ENCODE results near the gene LRRC28.

LRRC28 gene

DNA sequence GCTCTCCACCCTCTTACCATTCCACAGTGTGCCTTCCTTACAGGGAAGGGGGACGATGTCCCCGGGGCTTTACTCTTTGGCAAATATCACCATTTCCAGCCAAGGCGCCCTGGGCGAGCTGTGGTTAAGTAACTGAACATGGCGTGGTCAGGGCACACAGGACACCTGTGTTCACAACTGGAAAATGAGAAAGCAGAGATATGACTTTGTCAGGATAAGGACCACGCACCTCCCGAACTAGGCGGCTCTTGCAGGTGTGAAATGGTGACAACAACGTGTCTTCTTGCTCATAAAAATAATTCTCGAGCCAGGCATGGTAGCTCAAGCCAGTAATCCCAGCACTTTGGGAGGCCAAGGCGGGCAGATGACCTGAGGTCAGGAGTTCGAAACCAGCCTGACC lies 154.8 kb downstream of the LRRC28 start:
- no peaks in the 10 kb centered on the region for H3K9me3 ChIP-seq (ENCODE audit: control insufficient read depth, insufficient read depth, low read length)
- H3K27ac ChIP-seq (ENCODE audit: low read depth, low read length), result no peak overlapping the region
- H3K4me1 ChIP-seq (ENCODE audit: control insufficient read depth, low read length), result no peaks in the 10 kb centered on the region
- no peaks in the 10 kb centered on the region for H3K9me2 ChIP-seq (replicated peaks; ENCODE audit: control insufficient read depth, low read length)
- H3K4me2 ChIP-seq (ENCODE audit: low read length), result no peak overlapping the region
- no peaks in the 10 kb centered on the region for H3F3A ChIP-seq (ENCODE audit: control insufficient read depth, insufficient read depth)
- no peak for TF ChIP-seq EZH2phosphoT487 (IDR thresholded peaks at IDR 0.05; ENCODE audit: borderline replicate concordance, low read length)
- TF ChIP-seq, protein P1, sequence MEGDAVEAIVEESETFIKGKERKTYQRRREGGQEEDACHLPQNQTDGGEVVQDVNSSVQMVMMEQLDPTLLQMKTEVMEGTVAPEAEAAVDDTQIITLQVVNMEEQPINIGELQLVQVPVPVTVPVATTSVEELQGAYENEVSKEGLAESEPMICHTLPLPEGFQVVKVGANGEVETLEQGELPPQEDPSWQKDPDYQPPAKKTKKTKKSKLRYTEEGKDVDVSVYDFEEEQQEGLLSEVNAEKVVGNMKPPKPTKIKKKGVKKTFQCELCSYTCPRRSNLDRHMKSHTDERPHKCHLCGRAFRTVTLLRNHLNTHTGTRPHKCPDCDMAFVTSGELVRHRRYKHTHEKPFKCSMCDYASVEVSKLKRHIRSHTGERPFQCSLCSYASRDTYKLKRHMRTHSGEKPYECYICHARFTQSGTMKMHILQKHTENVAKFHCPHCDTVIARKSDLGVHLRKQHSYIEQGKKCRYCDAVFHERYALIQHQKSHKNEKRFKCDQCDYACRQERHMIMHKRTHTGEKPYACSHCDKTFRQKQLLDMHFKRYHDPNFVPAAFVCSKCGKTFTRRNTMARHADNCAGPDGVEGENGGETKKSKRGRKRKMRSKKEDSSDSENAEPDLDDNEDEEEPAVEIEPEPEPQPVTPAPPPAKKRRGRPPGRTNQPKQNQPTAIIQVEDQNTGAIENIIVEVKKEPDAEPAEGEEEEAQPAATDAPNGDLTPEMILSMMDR (IDR thresholded peaks at IDR 0.05; ENCODE audit: low read depth, low read length, poor library complexity, severe bottlenecking), result no peak
- no peaks in the 10 kb centered on the region for H3K79me2 ChIP-seq (ENCODE audit: control insufficient read depth, low read length)
- H3K27me3 ChIP-seq (ENCODE audit: control insufficient read depth, low read length), result no peaks in the 10 kb centered on the region
- no peaks in the 10 kb centered on the region for H3K36me3 ChIP-seq (ENCODE audit: control insufficient read depth, low read length)
- H3K4me3 ChIP-seq (ENCODE audit: low read length), result no peak overlapping the region
- no peaks in the 10 kb centered on the region for H4K20me1 ChIP-seq (ENCODE audit: control insufficient read depth, insufficient read depth, low read depth, low read length)

DNA sequence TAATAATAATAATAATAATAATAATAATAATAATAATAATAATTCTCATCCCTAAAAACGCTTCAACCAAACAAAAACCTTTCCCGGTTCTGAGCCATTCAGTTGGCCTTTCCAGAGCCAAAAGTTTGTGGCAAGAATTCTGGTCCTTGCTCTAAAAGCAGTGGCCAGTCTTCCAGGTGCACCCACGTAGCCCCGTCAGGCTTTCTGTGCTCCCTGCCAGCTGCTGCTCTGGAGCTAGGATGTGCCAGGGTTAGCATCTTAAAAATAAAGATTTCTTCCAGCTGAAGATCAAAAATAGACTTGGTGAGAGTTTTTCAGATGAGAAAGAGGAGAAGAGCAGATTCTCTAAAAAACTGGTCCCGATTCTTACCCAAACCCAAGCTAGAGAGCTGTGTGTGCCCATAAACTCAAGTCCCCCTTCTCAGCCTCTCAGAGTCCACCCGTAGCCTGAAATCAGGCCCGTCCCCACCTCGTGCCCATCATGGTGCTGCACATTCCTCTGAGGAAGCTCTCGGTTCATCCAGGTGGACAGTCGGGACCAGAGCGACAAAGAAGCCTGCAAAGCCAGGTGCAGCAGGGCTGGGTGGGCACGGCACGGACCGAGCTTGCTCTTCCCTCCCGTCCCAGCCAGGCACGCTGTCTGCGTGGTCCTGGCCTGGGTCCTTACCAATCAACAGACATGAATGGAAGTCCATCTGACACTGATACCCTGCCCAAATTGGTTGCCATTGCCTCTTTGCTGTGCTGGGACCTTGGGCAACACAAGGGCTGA lies 155.6 kb downstream of the LRRC28 start:
- H3K4me2 ChIP-seq (ENCODE audit: low read length), result no peak overlapping the region

DNA sequence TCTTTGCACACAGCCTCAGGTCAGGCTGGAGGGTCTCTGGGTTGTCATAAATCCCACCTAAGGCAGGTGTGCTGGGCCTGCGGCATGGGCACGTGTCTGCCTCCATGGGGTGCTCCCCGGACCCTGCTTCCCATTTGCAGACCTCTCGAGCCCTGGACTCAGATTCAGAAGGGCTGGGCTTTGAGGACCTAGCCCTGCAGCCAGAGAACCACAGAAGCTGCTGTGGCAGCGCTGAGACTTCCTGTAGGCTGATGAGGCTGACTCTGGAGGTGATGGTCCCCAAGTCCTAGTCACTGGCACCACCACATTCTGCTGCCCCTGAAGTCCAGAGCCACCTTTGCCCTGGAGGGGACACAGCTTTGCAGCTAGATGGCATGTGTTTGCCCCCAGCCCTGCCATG lies 156.4 kb downstream of the LRRC28 start:
- TF ChIP-seq, protein P1 (IDR thresholded peaks at IDR 0.05; ENCODE audit: low read depth, low read length, poor library complexity, severe bottlenecking), result no peak
- no peak for TF ChIP-seq EZH2phosphoT487 (IDR thresholded peaks at IDR 0.05; ENCODE audit: borderline replicate concordance, low read length)
- no peaks in the 10 kb centered on the region for H3K4me1 ChIP-seq (ENCODE audit: control insufficient read depth, low read length)
- no peaks in the 10 kb centered on the region for H3K9me3 ChIP-seq (ENCODE audit: control insufficient read depth, insufficient read depth, low read length)

More for the DNA sequence above, 155.6 kb downstream of the LRRC28 start:
- no peak overlapping the region for H3K4me3 ChIP-seq (ENCODE audit: low read length)
- H3K27me3 ChIP-seq (ENCODE audit: control insufficient read depth, low read length), result no peaks in the 10 kb centered on the region
- no peaks in the 10 kb centered on the region for H3K79me2 ChIP-seq (ENCODE audit: control insufficient read depth, low read length)
- no peaks in the 10 kb centered on the region for H3K9me3 ChIP-seq (ENCODE audit: control insufficient read depth, insufficient read depth, low read length)
- no peaks in the 10 kb centered on the region for H3K9me2 ChIP-seq (replicated peaks; ENCODE audit: control insufficient read depth, low read length)
- H3F3A ChIP-seq (ENCODE audit: control insufficient read depth, insufficient read depth), result no peaks in the 10 kb centered on the region
- H3K4me1 ChIP-seq (ENCODE audit: control insufficient read depth, low read length), result no peaks in the 10 kb centered on the region
- TF ChIP-seq, protein P1 (IDR thresholded peaks at IDR 0.05; ENCODE audit: low read depth, low read length, poor library complexity, severe bottlenecking), result no peak
- no peak for TF ChIP-seq EZH2phosphoT487 (IDR thresholded peaks at IDR 0.05; ENCODE audit: borderline replicate concordance, low read length)
- H3K27ac ChIP-seq (ENCODE audit: low read depth, low read length), result no peak overlapping the region
- H4K20me1 ChIP-seq (ENCODE audit: control insufficient read depth, insufficient read depth, low read depth, low read length), result no peaks in the 10 kb centered on the region
- no peaks in the 10 kb centered on the region for H3K36me3 ChIP-seq (ENCODE audit: control insufficient read depth, low read length)

More for the DNA sequence above, 156.4 kb downstream of the LRRC28 start:
- no peaks in the 10 kb centered on the region for H4K20me1 ChIP-seq (ENCODE audit: control insufficient read depth, insufficient read depth, low read depth, low read length)
- no peak overlapping the region for H3K4me3 ChIP-seq (ENCODE audit: low read length)
- no peaks in the 10 kb centered on the region for H3K27me3 ChIP-seq (ENCODE audit: control insufficient read depth, low read length)
- no peaks in the 10 kb centered on the region for H3K79me2 ChIP-seq (ENCODE audit: control insufficient read depth, low read length)
- no peaks in the 10 kb centered on the region for H3F3A ChIP-seq (ENCODE audit: control insufficient read depth, insufficient read depth)
- no peak overlapping the region for H3K4me2 ChIP-seq (ENCODE audit: low read length)
- no peaks in the 10 kb centered on the region for H3K36me3 ChIP-seq (ENCODE audit: control insufficient read depth, low read length)
- H3K27ac ChIP-seq (ENCODE audit: low read depth, low read length), result no peak overlapping the region
- H3K9me2 ChIP-seq (replicated peaks; ENCODE audit: control insufficient read depth, low read length), result no peaks in the 10 kb centered on the region

Data from DOHH2 (cell line).